Vagina (tissue), 2 donors: ENCODE results near the gene SIPA1L3.

Experiments
- CTCF ChIP-seq, 3 experiments: fragments of 450-650 bp in 2 of 3; fragments of 200-600 bp in 1 of 3; sonication (generic) in 1 of 3; IDR thresholded peaks; one replicate each; pipeline ENCODE4 v1.5.1; 2017 to 2019; ENCODE audit warnings: antibody characterized with exemption in 3 of 3, mild to moderate bottlenecking in 2 of 3, moderate library complexity in 2 of 3
- POLR2A ChIP-seq, 2 donors: fragments of 450-650 bp; IDR thresholded peaks; one replicate each; pipeline ENCODE4 v1.6.1; 2017; ENCODE audit warnings: antibody characterized with exemption in 2 of 2, mild to moderate bottlenecking in 2 of 2, moderate library complexity in 2 of 2
- POLR2AphosphoS5 ChIP-seq, 2 donors: sonication (generic); formaldehyde crosslinking; IDR thresholded peaks; one replicate each; pipeline ENCODE4 v1.9.0; 2017; ENCODE audit warnings: antibody characterized with exemption in 2 of 2, mild to moderate bottlenecking in 2 of 2, low read depth in 1 of 2; ENCODE audit not compliant: insufficient read depth in 1 of 2

GRCh38 chr19:37966211-37966661, 59.2 kb downstream of the SIPA1L3 start:
- TF ChIP-seq CTCF (IDR thresholded peaks at IDR 0.05) (no peak), POLR2A (IDR thresholded peaks at IDR 0.05) (no peak), POLR2AphosphoS5 (IDR thresholded peaks at IDR 0.05; ENCODE audit: insufficient read depth in 1 of 2, low read depth in 1 of 2) (no peak)
